K562 (cell line): ENCODE results near the gene AIMP1. TPM values are rescaled to one million over a fixed set of nuclear protein-coding genes. Genes with fewer than 3 reads are reported as not detected.
A peak's percentile ranks its signal among the peaks of the same experiment; 100 is the strongest.

ENCODE experiments used
- ASH1L ChIP-seq: fragments of 450-650 bp; IDR thresholded peaks from 2 replicates; pipeline ENCODE4 v1.6.1; 2018; ENCODE audit warnings: borderline replicate concordance, mild to moderate bottlenecking, low read depth; ENCODE audit not compliant: partially characterized antibody
- ATF7 ChIP-seq: fragments of 450-650 bp; IDR thresholded peaks from 2 replicates; pipeline ENCODE4 v1.7.1; 2014; ENCODE audit warnings: mild to moderate bottlenecking, moderate library complexity
- CBFA2T2 ChIP-seq: fragments of 450-650 bp; conservative IDR thresholded peaks from 2 replicates; pipeline ENCODE4 v1.6.1; 2017; ENCODE audit warnings: mild to moderate bottlenecking
- ETV1 ChIP-seq: fragments of 450-650 bp; conservative IDR thresholded peaks from 2 replicates; pipeline ENCODE4 v1.6.1; 2016; ENCODE audit warnings: missing genetic modification characterization, control low read depth, low read depth, missing compliant biosample characterization
- HES1 ChIP-seq: fragments of 450-650 bp; IDR thresholded peaks from 2 replicates; pipeline ENCODE4 v1.6.1; 2016; ENCODE audit warnings: low read depth, mild to moderate bottlenecking, moderate library complexity
- HNRNPUL1 ChIP-seq: fragments of 200-400 bp; formaldehyde crosslinking; IDR thresholded peaks from 2 replicates; pipeline ENCODE4 v1.6.1; 2017; ENCODE audit warnings: low read length
- MAFG ChIP-seq: fragments of 450-650 bp; conservative IDR thresholded peaks from 2 replicates; pipeline ENCODE4 v1.6.1; 2016; ENCODE audit warnings: missing genetic modification characterization, missing compliant biosample characterization
- MNT ChIP-seq, 2 experiments: fragments of 450-650 bp; conservative IDR thresholded peaks; 2 replicates each; pipeline ENCODE4 v1.6.1; 2017; ENCODE audit warnings: mild to moderate bottlenecking in 2 of 2, moderate library complexity in 2 of 2
- NFE2 ChIP-seq: IDR thresholded peaks from 2 replicates; pipeline ENCODE4 v1.6.1; 2014; ENCODE audit warnings: antibody characterized with exemption, low read depth
- NKRF ChIP-seq: fragments of 450-650 bp; IDR thresholded peaks from 2 replicates; pipeline ENCODE4 v1.6.1; 2016; ENCODE audit warnings: borderline replicate concordance
- SMAD3 ChIP-seq: fragments of 450-650 bp; formaldehyde crosslinking; conservative IDR thresholded peaks from 2 replicates; pipeline ENCODE4 v1.4.0; 2020; ENCODE audit warnings: mild to moderate bottlenecking
- SMARCA4 ChIP-seq: fragments of 450-650 bp; IDR thresholded peaks from 2 replicates; pipeline ENCODE4 v1.6.1; 2016
- SRF ChIP-seq, 2 experiments: fragments of 250-450, 450-650 bp in 1 of 2; sonication (Bioruptor Pico) in 1 of 2; sonication (generic) in 1 of 2; formaldehyde crosslinking; IDR thresholded peaks; 2 replicates each; pipeline versions ENCODE4 v1.5.0 to v1.5.1; 2020 to 2022; ENCODE audit warnings: mild to moderate bottlenecking in 1 of 2, missing genetic modification reagents in 1 of 2
- TCF15 ChIP-seq: fragments of 250-450 bp; sonication (Bioruptor Pico); IDR thresholded peaks from 2 replicates; pipeline ENCODE4 v1.8.0; 2022; ENCODE audit warnings: moderate library complexity, mild to moderate bottlenecking, inconsistent platforms
- ZBTB12 ChIP-seq: fragments of 250-450 bp; sonication (Bioruptor Pico); IDR thresholded peaks from 2 replicates; pipeline ENCODE4 v1.4.0; 2020
- ZBTB17 ChIP-seq: fragments of 450-650 bp; formaldehyde crosslinking; IDR thresholded peaks from 2 replicates; pipeline ENCODE4 v1.4.0; 2020; ENCODE audit warnings: mild to moderate bottlenecking
- ZNF140 ChIP-seq: fragments of 250-450 bp; sonication (Bioruptor Pico); IDR thresholded peaks from 2 replicates; pipeline ENCODE4 v1.8.0; 2021; ENCODE audit warnings: moderate library complexity, mild to moderate bottlenecking, inconsistent platforms
- ZNF449 ChIP-seq: fragments of 250-450 bp; sonication (Bioruptor Pico); IDR thresholded peaks from 2 replicates; pipeline ENCODE4 v1.8.0; 2022; ENCODE audit warnings: moderate library complexity, mild to moderate bottlenecking, inconsistent platforms
- polyA plus RNA-seq, 8 experiments: library from polyadenylated mRNA; depleted of rRNA in 4 of 8; stranded (reverse) in 5 of 8; unstranded in 3 of 8; fragments of >200 nt; fragmentation: Nextera tagmentation in 2 of 8; fragmentation: Illumina TruSeq in 1 of 8; extraction: Ambion mirVana in 2 of 8; extraction: Trizol in 1 of 8; gene quantifications; 2 replicates each; pipeline versions ENCODE4 v1.2.1 to v1.2.3, GENCODE V29; 2011 to 2014; ENCODE audit warnings: inconsistent platforms in 1 of 8, missing spikeins in 1 of 8
- total RNA-seq, 7 experiments: library from RNA; depleted of rRNA in 6 of 7; stranded (reverse); fragments of >200 nt in 6 of 7; fragmentation: Illumina TruSeq in 2 of 7; extraction: Trizol in 2 of 7; gene quantifications; 2 replicates each; pipeline versions ENCODE4 v1.2.1 to v1.2.3, GENCODE V29; 2011 to 2021; ENCODE audit warnings: low replicate concordance in 1 of 7

Gene AIMP1
- total and polyA plus RNA-seq, 9 of the 15 experiments (the other 6 are each of a cell fraction or from before 2014, with no cell fraction given): 39.9 to 141 (median 70.1) TPM

GRCh38 chr4:106315968-106316772 lies at the start of gene AIMP1, which contains the start of gene TBCK (continued):
- peak; percentile 91 for TF ChIP-seq ZBTB12 (CRISPR knock-in tag)
- TF ChIP-seq HES1: no peak
- TF ChIP-seq SMAD3: no peak
- no peak for TF ChIP-seq TCF15 (CRISPR knock-in tag)
- TF ChIP-seq ETV1 (tag): peak; percentile 59; the same call in 1 of the 2 replicates
- peak; percentile 75; the same call in 1 of the 2 replicates for TF ChIP-seq NKRF
- peak; percentile 93 for TF ChIP-seq NFE2
- TF ChIP-seq HNRNPUL1: no peak
- no peak for TF ChIP-seq SRF (CRISPR knock-in tag; IDR thresholded peaks at IDR 0.05)
- TF ChIP-seq ZBTB17: no peak
- TF ChIP-seq ZNF449 (CRISPR knock-in tag): no peak
- no peak for TF ChIP-seq MAFG (tag)
- no peak for TF ChIP-seq CBFA2T2
- no peak for TF ChIP-seq ZNF140
- TF ChIP-seq MNT (conservative IDR thresholded peaks at IDR 0.05): peak; percentile 89 to 94
- TF ChIP-seq ATF7: peak; percentile 80
- TF ChIP-seq ASH1L: peak; percentile 63
- no peak for TF ChIP-seq SMARCA4
